OCI-LY7 (cell line): ENCODE data around the gene FAM163A. TPM values are rescaled to one million over a fixed set of nuclear protein-coding genes. Genes with fewer than 3 reads are reported as not detected.

Source experiments
- BruUV-seq: library from RNA; stranded (reverse); fragments of 400-500 nt; replicated peaks from 2 replicates; lab custom pipeline; 2021; lab: Mats Ljungman, UMichigan
- CTCF ChIA-PET: fragments of 300-600 bp; sonication (Branson Sonifier 250); formaldehyde crosslinking; loops from one replicate; lab custom pipeline; 2022; ENCODE audit warnings: antibody characterized with exemption; ENCODE audit not compliant: unreplicated experiment; lab: Charles Lee
- POLR2A ChIA-PET: fragments of 300-600 bp; sonication (Branson Sonifier 250); formaldehyde crosslinking; loops from one replicate; lab custom pipeline; 2022; ENCODE audit warnings: antibody characterized with exemption; lab: Charles Lee
- DNase-seq: peaks from one replicate; pipeline ENCODE4 v3.0.0-alpha.2; 2015; ENCODE audit warnings: low spot score
- H2AFZ ChIP-seq: fragments of 200-600 bp; sonication (generic), shearing (Covaris generic); 2 replicates; pipeline ENCODE4 v1.6.1; 2014; ENCODE audit warnings: mild to moderate bottlenecking, antibody characterized with exemption, low read length, moderate library complexity
- H3K27ac ChIP-seq: fragments of 200-600 bp; sonication (generic); 2 replicates; pipeline ENCODE4 v1.5.1; 2014; ENCODE audit warnings: mixed run types, low read depth, mild to moderate bottlenecking, moderate library complexity, low read length, inconsistent platforms; ENCODE audit not compliant: poor library complexity, severe bottlenecking
- H3K36me3 ChIP-seq: fragments of 200-600 bp; sonication (generic); 2 replicates; pipeline ENCODE4 v1.6.1; 2014; ENCODE audit warnings: mild to moderate bottlenecking, antibody characterized with exemption, low read length, moderate library complexity, mixed read lengths; ENCODE audit not compliant: insufficient read depth
- H3K4me1 ChIP-seq: fragments of 200-600 bp; sonication (generic); 2 replicates; pipeline ENCODE4 v1.5.1; 2014; ENCODE audit warnings: mild to moderate bottlenecking, low read length; ENCODE audit not compliant: insufficient read depth, poor library complexity, severe bottlenecking
- H3K4me2 ChIP-seq: fragments of 200-600 bp; sonication (generic); 2 replicates; pipeline ENCODE4 v1.6.1; 2014; ENCODE audit warnings: mild to moderate bottlenecking, low read length
- H3K4me3 ChIP-seq: fragments of 200-600 bp; sonication (generic); 2 replicates; pipeline ENCODE4 v1.5.1; 2014; ENCODE audit warnings: mild to moderate bottlenecking, low read depth, low read length; ENCODE audit not compliant: poor library complexity, severe bottlenecking
- H3K79me2 ChIP-seq: fragments of 200-600 bp; sonication (generic); 2 replicates; pipeline ENCODE4 v1.6.1; 2016; ENCODE audit warnings: low read depth, mild to moderate bottlenecking, low read length, moderate library complexity, mixed read lengths; ENCODE audit not compliant: insufficient read depth
- H3K9me2 ChIP-seq: fragments of 200-600 bp; sonication (generic); 2 replicates; pipeline ENCODE4 v1.6.1; 2016; ENCODE audit warnings: mild to moderate bottlenecking, low read length, mixed read lengths; ENCODE audit not compliant: insufficient read depth
- H3K9me3 ChIP-seq: fragments of 200-600 bp; sonication (generic); 2 replicates; pipeline ENCODE4 v1.6.1; 2014; ENCODE audit warnings: mild to moderate bottlenecking, mixed run types, low read length, mixed read lengths
- H4K20me1 ChIP-seq: fragments of 200-600 bp; sonication (generic); 2 replicates; pipeline ENCODE4 v1.6.1; 2014; ENCODE audit warnings: mild to moderate bottlenecking, antibody characterized with exemption, low read length, moderate library complexity, mixed read lengths; ENCODE audit not compliant: insufficient read depth
- CTCF ChIP-seq: fragments of 200-600 bp; sonication (generic); conservative IDR thresholded peaks from 2 replicates; pipeline ENCODE4 v1.5.1; 2014; ENCODE audit warnings: mild to moderate bottlenecking, antibody characterized with exemption, low read length, moderate library complexity, mixed read lengths
- EZH2phosphoT487 ChIP-seq: fragments of 200-600 bp; sonication (generic); IDR thresholded peaks from 2 replicates; pipeline ENCODE4 v1.6.1; 2018; ENCODE audit warnings: low read depth, borderline replicate concordance, mild to moderate bottlenecking, mixed run types, antibody characterized with exemption, low read length, moderate library complexity, mixed read lengths
- intact Hi-C: fragments of 100-400 bp; cut with micrococcal nuclease; formaldehyde crosslinking; loops from one replicate; pipeline ENCODE4 v1.10.0; 2022; ENCODE audit not compliant: unreplicated experiment
- total RNA-seq, 2 experiments: library from RNA; depleted of rRNA in 1 of 2; stranded (reverse); fragments of >200 nt in 1 of 2; shearing (Covaris generic) in 1 of 2; gene quantifications; 2 replicates each; pipeline ENCODE4 v1.2.3, GENCODE V29; 2014 to 2022

Gene FAM163A
- total RNA-seq, 2 experiments from 2014 or later, result not detected

DNA sequence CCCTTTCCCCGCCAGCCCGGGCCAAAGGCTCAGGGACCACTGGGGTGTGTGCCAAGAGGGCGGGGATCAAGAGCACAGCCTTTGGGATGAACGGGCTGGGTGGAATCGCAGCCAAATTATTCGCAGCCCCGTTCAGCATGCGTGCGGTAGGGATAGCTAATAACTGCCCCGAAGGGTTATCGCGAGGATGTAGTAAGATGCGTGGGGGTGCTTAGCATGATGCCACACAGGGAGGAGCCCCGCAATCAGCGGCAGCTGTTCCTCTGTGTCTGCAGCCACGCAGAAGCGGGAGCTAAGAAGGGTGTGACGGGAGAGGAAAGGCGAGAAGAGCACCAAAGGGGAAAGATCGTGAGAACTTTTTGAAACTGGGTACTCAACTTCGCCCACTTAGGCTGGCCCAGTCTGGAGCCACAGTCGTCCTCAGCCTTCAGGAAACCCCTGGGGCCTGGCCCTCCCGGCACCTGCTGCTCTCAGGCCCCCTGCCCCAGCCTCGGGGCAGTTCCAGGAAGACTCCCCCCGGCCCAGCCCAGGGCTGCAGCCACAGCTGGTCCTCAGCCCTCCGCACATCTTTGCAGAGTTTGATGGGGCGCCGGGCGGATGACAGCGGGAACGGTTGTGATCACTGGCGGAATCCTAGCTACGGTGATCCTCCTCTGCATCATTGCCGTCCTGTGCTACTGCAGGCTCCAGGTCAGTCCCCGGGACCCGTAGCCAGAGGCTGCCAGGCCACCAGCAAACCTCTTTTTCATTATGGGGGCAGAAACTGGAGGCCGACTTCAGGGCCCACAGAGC is 69.6 kb downstream of the FAM163A start:
- no peak overlapping the region for H2AFZ ChIP-seq
- no peaks in the 10 kb centered on the region for H3K79me2 ChIP-seq
- H4K20me1 ChIP-seq, result no peaks in the 10 kb centered on the region
- H3K9me3 ChIP-seq, result no peaks in the 10 kb centered on the region
- H3K9me2 ChIP-seq, result no peaks in the 10 kb centered on the region
- DNase-seq, result no peak
- no peaks in the 10 kb centered on the region for H3K36me3 ChIP-seq
- intact Hi-C loops, result loop anchor here (5.0 kb wide), 1 partner anchor 365 kb away; no protein-coding TSS in a partner anchor
- H3K27ac ChIP-seq, result no peak overlapping the region
- H3K4me1 ChIP-seq, result peaks cover 11% of the 10 kb centered on the region
- TF ChIP-seq CTCF (no peak), EZH2phosphoT487 (no peak)
- POLR2A ChIA-PET, result no interaction called here
- no peak overlapping the region for H3K4me3 ChIP-seq
- H3K4me2 ChIP-seq, result no peak overlapping the region
- no TSS peak for BruUV-seq
- CTCF ChIA-PET, result interaction anchor here (1.5 kb wide), 1 partner anchor 106 kb away, joined by 4 read pairs; no protein-coding TSS in a partner anchor

- H3K4me2 ChIP-seq, result peak overlapping the region; percentile 61
- ChIA-PET CTCF (interaction anchor here (0.5 to 2.1 kb wide), 13 partner anchors 8 to 1918 kb away, joined by 3 to 21 read pairs (median 5); no protein-coding TSS in a partner anchor), POLR2A (interaction anchor here (0.5 to 1.3 kb wide), 5 partner anchors 10 to 63 kb away, joined by 3 to 7 read pairs (median 3); no protein-coding TSS in a partner anchor)
- no peaks in the 10 kb centered on the region for H3K79me2 ChIP-seq
- no peak for DNase-seq
- H3K36me3 ChIP-seq, result no peaks in the 10 kb centered on the region
- no TSS peak for BruUV-seq
- H3K9me3 ChIP-seq, result no peaks in the 10 kb centered on the region
- no peak overlapping the region; the same call in 1 of the 2 replicates for H2AFZ ChIP-seq
- no peaks in the 10 kb centered on the region for H3K9me2 ChIP-seq
- intact Hi-C loops, result loop anchor here (5.0 kb wide), 1 partner anchor 363 kb away; no protein-coding TSS in a partner anchor
- no peak for TF ChIP-seq CTCF
- no peak overlapping the region for H3K27ac ChIP-seq
- H4K20me1 ChIP-seq, result no peaks in the 10 kb centered on the region
- H3K4me1 ChIP-seq, result peaks cover 11% of the 10 kb centered on the region
- no peak overlapping the region for H3K4me3 ChIP-seq
Measured at GRCh38 chr1:179813626-179814545, 70.8 kb downstream of the FAM163A start.
